Measurements from ENCODE around the gene ASPA.

The ASPA gene

GRCh38 chr17:3545151-3545550 lies 69.4 kb downstream of the ASPA start:
- Histone ChIP-seq H3K27ac (ENCODE audit: poor library complexity, severe bottlenecking) (no peak overlapping the region), H3K36me3 (ENCODE audit: low read depth) (no peaks in the 10 kb centered on the region), H3K4me1 (ENCODE audit: insufficient read depth, poor library complexity, severe bottlenecking) (no peaks in the 10 kb centered on the region), H3K9me3 (ENCODE audit: severe bottlenecking) (no peaks in the 10 kb centered on the region), H3K27me3 (ENCODE audit: insufficient read depth, poor library complexity, severe bottlenecking) (no peaks in the 10 kb centered on the region), H3K4me3 (ENCODE audit: severe bottlenecking) (no peak overlapping the region)
- ATAC-seq (ENCODE audit: low read depth) (no peak), DNase-seq (ENCODE audit: low spot score) (no peak)
- TF ChIP-seq CTCF (IDR thresholded peaks at IDR 0.05; ENCODE audit: poor library complexity, severe bottlenecking): no peak

DNA sequence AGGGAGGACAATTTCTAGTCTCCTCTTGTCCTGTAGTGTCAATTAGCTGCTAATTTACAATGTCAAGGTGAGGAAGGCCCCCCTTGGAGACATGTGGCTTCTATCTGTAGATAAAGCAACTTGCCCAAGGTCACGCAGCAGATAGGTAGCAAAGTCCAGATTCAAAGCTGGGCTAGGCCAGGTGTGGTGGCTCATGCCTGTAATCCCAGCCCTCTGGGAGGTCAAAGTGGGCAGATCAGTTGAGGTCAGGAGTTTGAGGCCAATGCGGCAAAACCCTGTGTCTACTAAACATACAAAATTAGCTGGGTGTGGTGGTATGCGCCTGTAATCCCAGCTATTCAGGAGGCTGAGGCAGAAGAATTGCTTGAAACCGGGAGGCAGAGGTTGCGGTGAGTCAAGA lies 70.7 kb downstream of the ASPA start:
- no peak for TF ChIP-seq CTCF (IDR thresholded peaks at IDR 0.05; ENCODE audit: poor library complexity, severe bottlenecking)
- H3K4me1 ChIP-seq (ENCODE audit: insufficient read depth, poor library complexity, severe bottlenecking): no peaks in the 10 kb centered on the region
- H3K27ac ChIP-seq (ENCODE audit: poor library complexity, severe bottlenecking): no peak overlapping the region
- no peaks in the 10 kb centered on the region for H3K9me3 ChIP-seq (ENCODE audit: severe bottlenecking)
- H3K27me3 ChIP-seq (ENCODE audit: insufficient read depth, poor library complexity, severe bottlenecking): no peaks in the 10 kb centered on the region
- no peaks in the 10 kb centered on the region for H3K36me3 ChIP-seq (ENCODE audit: low read depth)
- no peak overlapping the region for H3K4me3 ChIP-seq (ENCODE audit: severe bottlenecking)
- ATAC-seq (ENCODE audit: low read depth) (no peak), DNase-seq (ENCODE audit: low spot score) (no peak)

GRCh38 chr17:3546997-3547396 lies 71.2 kb downstream of the ASPA start:
- no peak for ATAC-seq (ENCODE audit: low read depth)
- Histone ChIP-seq H3K27ac (ENCODE audit: poor library complexity, severe bottlenecking) (no peak overlapping the region), H3K4me3 (ENCODE audit: severe bottlenecking) (no peak overlapping the region), H3K4me1 (ENCODE audit: insufficient read depth, poor library complexity, severe bottlenecking) (no peaks in the 10 kb centered on the region), H3K9me3 (ENCODE audit: severe bottlenecking) (no peaks in the 10 kb centered on the region), H3K36me3 (ENCODE audit: low read depth) (no peaks in the 10 kb centered on the region), H3K27me3 (ENCODE audit: insufficient read depth, poor library complexity, severe bottlenecking) (no peaks in the 10 kb centered on the region)
- DNase-seq (ENCODE audit: low spot score): no peak
- TF ChIP-seq CTCF (IDR thresholded peaks at IDR 0.05; ENCODE audit: poor library complexity, severe bottlenecking): no peak

DNA sequence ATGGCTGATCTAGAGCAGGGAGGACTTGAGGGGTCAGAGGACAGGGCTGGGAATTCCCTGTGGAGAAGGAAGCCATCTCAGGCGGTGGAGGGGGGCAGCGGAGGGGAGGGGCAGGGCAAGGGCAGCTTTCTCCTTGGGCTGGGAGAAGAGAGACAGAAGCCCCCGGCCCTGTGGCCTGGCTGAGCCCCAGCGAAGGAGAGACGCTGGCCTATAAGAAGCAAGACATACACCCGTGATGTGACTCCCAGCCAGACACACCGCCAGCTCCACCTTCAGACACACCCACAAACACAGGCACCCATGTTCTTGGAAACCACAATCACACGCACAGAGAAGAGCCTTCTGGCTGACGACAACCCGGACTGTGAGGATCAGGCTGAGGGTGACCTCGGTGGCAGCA lies 71.8 kb downstream of the ASPA start:
- DNase-seq (ENCODE audit: low spot score): no peak
- Histone ChIP-seq H3K9me3 (ENCODE audit: severe bottlenecking) (no peaks in the 10 kb centered on the region), H3K36me3 (ENCODE audit: low read depth) (no peaks in the 10 kb centered on the region), H3K27me3 (ENCODE audit: insufficient read depth, poor library complexity, severe bottlenecking) (no peaks in the 10 kb centered on the region), H3K4me1 (ENCODE audit: insufficient read depth, poor library complexity, severe bottlenecking) (no peaks in the 10 kb centered on the region), H3K4me3 (ENCODE audit: severe bottlenecking) (no peak overlapping the region), H3K27ac (ENCODE audit: poor library complexity, severe bottlenecking) (no peak overlapping the region)
- no peak for TF ChIP-seq CTCF (IDR thresholded peaks at IDR 0.05; ENCODE audit: poor library complexity, severe bottlenecking)
- ATAC-seq (ENCODE audit: low read depth): no peak

DNA sequence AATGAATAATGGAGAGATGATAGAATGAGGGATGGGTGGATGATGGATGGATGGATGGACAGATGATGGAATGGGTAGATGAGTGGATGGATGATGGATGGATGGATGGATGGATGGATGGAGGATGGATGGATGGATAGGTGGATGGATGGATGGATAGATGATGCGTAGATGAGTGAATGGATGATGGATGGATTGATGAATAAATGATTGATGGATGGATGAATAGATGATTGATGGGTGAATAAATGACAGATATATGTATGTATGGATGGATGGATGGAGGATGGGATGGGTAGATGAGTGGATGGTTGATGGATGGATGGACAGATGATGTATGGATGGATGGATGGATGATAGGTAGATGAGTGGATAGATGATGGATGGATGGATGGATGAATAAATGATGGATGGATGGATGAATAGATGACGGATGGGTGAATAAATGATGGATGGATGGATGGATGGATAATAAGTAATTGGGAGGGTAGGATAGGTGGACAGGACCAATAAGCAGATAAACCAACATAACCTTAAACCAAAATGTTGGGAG lies 73.9 kb downstream of the ASPA start:
- Histone ChIP-seq H3K4me3 (ENCODE audit: severe bottlenecking) (no peak overlapping the region), H3K36me3 (ENCODE audit: low read depth) (no peaks in the 10 kb centered on the region), H3K27ac (ENCODE audit: poor library complexity, severe bottlenecking) (no peak overlapping the region), H3K27me3 (ENCODE audit: insufficient read depth, poor library complexity, severe bottlenecking) (no peaks in the 10 kb centered on the region), H3K9me3 (ENCODE audit: severe bottlenecking) (no peaks in the 10 kb centered on the region), H3K4me1 (ENCODE audit: insufficient read depth, poor library complexity, severe bottlenecking) (no peaks in the 10 kb centered on the region)
- no peak for DNase-seq (ENCODE audit: low spot score)
- no peak for TF ChIP-seq CTCF (IDR thresholded peaks at IDR 0.05; ENCODE audit: poor library complexity, severe bottlenecking)
- no peak for ATAC-seq (ENCODE audit: low read depth)

Data from RWPE2 (cell line).